ENCODE data around the gene EIF2B5. TPM values are rescaled to one million over a fixed set of nuclear protein-coding genes. Genes with fewer than 3 reads are reported as not detected.

The EIF2B5 gene
- polyA plus RNA-seq, 1 donor (not counting 4 experiments of a cell fraction or from before 2014, with no cell fraction given) = 37.9 TPM

DNA sequence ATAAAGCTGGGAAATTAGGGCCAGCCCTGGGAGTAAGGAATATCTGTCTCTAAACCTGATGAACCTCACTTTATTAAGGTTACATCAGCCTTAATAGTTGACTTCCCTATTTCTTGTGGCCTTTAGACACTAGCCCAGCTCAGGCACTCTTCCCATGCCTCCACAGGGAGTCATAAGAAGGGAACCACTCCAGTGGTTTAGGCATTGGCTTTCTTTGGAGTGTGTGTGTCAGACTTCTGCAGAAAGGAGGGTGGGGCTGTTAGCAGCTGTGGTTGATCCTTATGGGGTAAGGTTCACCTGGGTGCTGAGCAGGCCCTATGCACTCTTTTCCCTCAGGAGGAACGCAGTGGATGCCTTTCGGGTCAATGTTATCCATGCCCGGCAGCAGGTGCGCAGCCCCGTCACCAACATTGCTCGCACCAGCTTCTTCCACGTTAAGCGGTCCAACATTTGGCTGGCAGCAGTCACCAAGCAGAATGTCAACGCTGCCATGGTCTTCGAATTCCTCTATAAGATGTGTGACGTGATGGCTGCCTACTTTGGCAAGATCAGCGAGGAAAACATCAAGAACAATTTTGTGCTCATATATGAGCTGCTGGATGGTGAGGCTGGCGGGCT, 43.5 kb downstream of the EIF2B5 start:
- Histone ChIP-seq H3K4me3 (ENCODE audit: control insufficient read depth in 2 of 3, extremely low read depth in 1 of 3, insufficient read depth in 2 of 3, low read depth in 1 of 3, low read length in 3 of 3) (no peak overlapping the region), H3K9me1 (ENCODE audit: control insufficient read depth, extremely low read depth, insufficient read depth, low read length) (no peaks in the 10 kb centered on the region), H3K4me1 (ENCODE audit: control insufficient read depth, extremely low read depth, insufficient read depth, low read length) (peaks cover 28% of the 10 kb centered on the region), H3K79me2 (ENCODE audit: control insufficient read depth, insufficient read depth, low read length) (peaks cover 44% of the 10 kb centered on the region), H3K9me3 (ENCODE audit: control insufficient read depth, low read depth, low read length) (no peaks in the 10 kb centered on the region), H2AFZ (ENCODE audit: control insufficient read depth, low read length) (no peak overlapping the region), H3K9ac (ENCODE audit: control insufficient read depth, extremely low read depth, insufficient read depth, low read length) (no peak overlapping the region), H3K27me3 (ENCODE audit: control insufficient read depth, extremely low read depth, insufficient read depth, low read length) (no peaks in the 10 kb centered on the region), H4K20me1 (ENCODE audit: control insufficient read depth, extremely low read depth, insufficient read depth, low read length) (no peaks in the 10 kb centered on the region), H3K27ac (ENCODE audit: control insufficient read depth, insufficient read depth, low read length) (no peak overlapping the region), H3K36me3 (ENCODE audit: control insufficient read depth in 2 of 2, extremely low read depth in 1 of 2, insufficient read depth in 2 of 2, low read length in 2 of 2) (peaks cover 56 to 64% of the 10 kb centered on the region in 2 experiments), H3K4me2 (ENCODE audit: control insufficient read depth, extremely low read depth, insufficient read depth, low read depth, low read length) (no peak overlapping the region)
- no peak for TF ChIP-seq EZH2 (IDR thresholded peaks at IDR 0.05; ENCODE audit: low read length)
- TF ChIP-seq, protein P1, sequence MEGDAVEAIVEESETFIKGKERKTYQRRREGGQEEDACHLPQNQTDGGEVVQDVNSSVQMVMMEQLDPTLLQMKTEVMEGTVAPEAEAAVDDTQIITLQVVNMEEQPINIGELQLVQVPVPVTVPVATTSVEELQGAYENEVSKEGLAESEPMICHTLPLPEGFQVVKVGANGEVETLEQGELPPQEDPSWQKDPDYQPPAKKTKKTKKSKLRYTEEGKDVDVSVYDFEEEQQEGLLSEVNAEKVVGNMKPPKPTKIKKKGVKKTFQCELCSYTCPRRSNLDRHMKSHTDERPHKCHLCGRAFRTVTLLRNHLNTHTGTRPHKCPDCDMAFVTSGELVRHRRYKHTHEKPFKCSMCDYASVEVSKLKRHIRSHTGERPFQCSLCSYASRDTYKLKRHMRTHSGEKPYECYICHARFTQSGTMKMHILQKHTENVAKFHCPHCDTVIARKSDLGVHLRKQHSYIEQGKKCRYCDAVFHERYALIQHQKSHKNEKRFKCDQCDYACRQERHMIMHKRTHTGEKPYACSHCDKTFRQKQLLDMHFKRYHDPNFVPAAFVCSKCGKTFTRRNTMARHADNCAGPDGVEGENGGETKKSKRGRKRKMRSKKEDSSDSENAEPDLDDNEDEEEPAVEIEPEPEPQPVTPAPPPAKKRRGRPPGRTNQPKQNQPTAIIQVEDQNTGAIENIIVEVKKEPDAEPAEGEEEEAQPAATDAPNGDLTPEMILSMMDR (optimal IDR thresholded peaks at IDR 0.05 in 1 of 3, IDR thresholded peaks at IDR 0.05 in 1 of 3, conservative IDR thresholded peaks at IDR 0.05 in 1 of 3; ENCODE audit: extremely low read depth in 1 of 3, insufficient read depth in 2 of 3, low read length in 3 of 3) = no peak
- FAIRE-seq (no peak), DNase-seq (ENCODE audit: low read depth, low spot score) (no peak)
- dilution Hi-C loops (cut with MboI; ENCODE audit: extremely low pct_ligation_motif_present, low sequenced_read_pairs) = no loop called here

DNA sequence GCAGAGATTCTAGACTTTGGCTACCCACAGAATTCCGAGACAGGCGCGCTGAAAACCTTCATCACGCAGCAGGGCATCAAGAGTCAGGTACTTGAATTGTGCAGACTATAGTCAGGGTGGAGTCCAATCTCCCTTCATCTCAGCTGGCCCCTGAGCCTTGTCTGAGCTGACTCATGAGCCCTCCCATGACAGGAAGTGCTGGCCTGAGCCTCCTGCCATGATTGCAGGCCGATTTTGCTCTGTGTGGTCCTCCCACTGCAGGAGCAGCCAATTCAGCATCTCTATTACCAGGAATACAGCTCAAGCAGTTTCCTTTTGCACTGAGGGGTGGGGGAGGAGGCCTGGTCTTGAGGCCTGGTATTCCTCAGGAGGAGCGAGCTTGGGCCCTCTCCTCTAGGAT, 45.0 kb downstream of the EIF2B5 start:
- no peak overlapping the region for H3K9ac ChIP-seq (ENCODE audit: control insufficient read depth, extremely low read depth, insufficient read depth, low read length)

More for the DNA sequence above, 45.0 kb downstream of the EIF2B5 start:
- H3K9me1 ChIP-seq (ENCODE audit: control insufficient read depth, extremely low read depth, insufficient read depth, low read length) = no peaks in the 10 kb centered on the region
- H3K79me2 ChIP-seq (ENCODE audit: control insufficient read depth, insufficient read depth, low read length) = peaks cover 39% of the 10 kb centered on the region
- H3K9me3 ChIP-seq (ENCODE audit: control insufficient read depth, low read depth, low read length) = no peaks in the 10 kb centered on the region
- dilution Hi-C loops (cut with MboI; ENCODE audit: extremely low pct_ligation_motif_present, low sequenced_read_pairs) = no loop called here
- no peaks in the 10 kb centered on the region for H3K27me3 ChIP-seq (ENCODE audit: control insufficient read depth, extremely low read depth, insufficient read depth, low read length)
- H3K4me3 ChIP-seq (ENCODE audit: control insufficient read depth in 2 of 3, extremely low read depth in 1 of 3, insufficient read depth in 2 of 3, low read depth in 1 of 3, low read length in 3 of 3) = no peak overlapping the region
- TF ChIP-seq EZH2 (IDR thresholded peaks at IDR 0.05; ENCODE audit: low read length) = no peak
- TF ChIP-seq, protein P1 (optimal IDR thresholded peaks at IDR 0.05 in 1 of 3, IDR thresholded peaks at IDR 0.05 in 1 of 3, conservative IDR thresholded peaks at IDR 0.05 in 1 of 3; ENCODE audit: extremely low read depth in 1 of 3, insufficient read depth in 2 of 3, low read length in 3 of 3) = no peak
- no peak overlapping the region for H3K27ac ChIP-seq (ENCODE audit: control insufficient read depth, insufficient read depth, low read length)
- DNase-seq (ENCODE audit: low read depth, low spot score) (no peak), FAIRE-seq (no peak)
- H2AFZ ChIP-seq (ENCODE audit: control insufficient read depth, low read length) = no peak overlapping the region
- H3K4me2 ChIP-seq (ENCODE audit: control insufficient read depth, extremely low read depth, insufficient read depth, low read depth, low read length) = no peak overlapping the region
- peaks cover 59 to 70% of the 10 kb centered on the region in 2 experiments for H3K36me3 ChIP-seq (ENCODE audit: control insufficient read depth in 2 of 2, extremely low read depth in 1 of 2, insufficient read depth in 2 of 2, low read length in 2 of 2)
- no peaks in the 10 kb centered on the region for H4K20me1 ChIP-seq (ENCODE audit: control insufficient read depth, extremely low read depth, insufficient read depth, low read length)
- peaks cover 21% of the 10 kb centered on the region for H3K4me1 ChIP-seq (ENCODE audit: control insufficient read depth, extremely low read depth, insufficient read depth, low read length)
